Stimulated activated CD4-positive, alpha-beta T cell treated with anti-CD3 and anti-CD28 coated beads, Interleukin-15, amount 100 ng/mL, for 24 hours (primary cell): ENCODE measurements around the gene STK32C.
"Not testable (repeated sequence)": the region's sequence is repeated elsewhere in the genome, so short reads cannot be mapped to it uniquely, and the experiment has no call there.

ENCODE experiments used
- DNase-seq: peaks from one replicate; pipeline ENCODE4 v3.0.0-alpha.2; 2020

The STK32C gene

DNA sequence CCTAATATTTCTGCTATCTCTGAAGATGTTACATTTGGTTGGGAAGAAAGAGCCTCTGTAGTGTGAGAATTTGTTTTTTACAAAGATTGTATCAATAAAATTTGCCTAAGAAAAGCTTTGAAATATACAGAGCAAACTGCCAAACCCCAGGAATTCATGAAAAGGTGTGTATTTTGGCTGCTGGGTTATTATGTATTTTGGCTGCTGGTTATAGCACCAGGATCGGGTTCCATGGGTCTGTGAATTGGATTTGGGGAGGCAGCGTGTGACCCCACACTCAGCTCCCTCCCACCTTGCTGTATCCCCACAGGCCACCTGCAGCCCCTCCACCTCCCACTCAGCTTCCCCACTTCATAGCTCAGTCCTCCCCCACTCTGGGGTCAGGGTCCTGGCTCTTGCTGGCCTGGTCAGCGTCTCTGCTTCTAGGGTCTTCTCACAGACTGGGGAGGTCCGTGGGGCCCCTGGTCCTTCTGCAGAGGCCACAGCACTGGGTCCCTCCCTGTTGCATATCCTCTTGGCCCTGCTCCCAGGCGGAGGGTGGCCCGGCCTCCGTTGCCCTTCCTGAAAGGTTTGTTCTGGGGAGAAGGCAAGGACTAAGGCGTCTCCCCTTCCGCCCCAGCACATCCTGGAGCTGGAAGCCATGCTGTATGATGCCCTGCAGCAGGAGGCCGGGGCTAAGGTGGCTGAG, 145.0 kb downstream of the STK32C start:
- no peak for DNase-seq

DNA sequence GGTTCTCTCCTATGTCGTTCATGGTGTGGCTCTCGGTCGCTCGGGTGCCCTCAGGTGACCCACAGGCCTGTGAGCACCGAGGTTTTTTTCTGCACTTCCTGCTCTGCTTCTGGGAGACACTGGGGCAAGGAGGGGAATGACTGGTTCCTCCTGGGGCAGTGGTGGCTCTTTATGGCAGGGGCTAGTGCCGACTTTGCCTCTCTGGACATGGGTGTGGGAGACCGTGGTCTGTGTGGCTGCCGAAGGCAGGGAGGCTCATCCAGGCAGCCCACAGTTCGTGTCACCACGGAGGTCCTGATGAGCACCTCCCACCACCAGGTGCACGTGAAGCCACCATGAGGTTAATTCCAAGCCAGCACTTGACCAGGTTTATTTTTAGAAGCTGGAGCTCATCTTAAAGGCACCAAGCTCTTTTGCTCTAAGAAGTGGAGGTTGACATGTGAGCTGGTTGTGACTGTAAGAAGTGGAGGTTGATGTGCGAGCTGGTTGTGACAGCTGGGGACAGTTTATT, 145.7 kb downstream of the STK32C start:
- DNase-seq, result peak; percentile 29

DNA sequence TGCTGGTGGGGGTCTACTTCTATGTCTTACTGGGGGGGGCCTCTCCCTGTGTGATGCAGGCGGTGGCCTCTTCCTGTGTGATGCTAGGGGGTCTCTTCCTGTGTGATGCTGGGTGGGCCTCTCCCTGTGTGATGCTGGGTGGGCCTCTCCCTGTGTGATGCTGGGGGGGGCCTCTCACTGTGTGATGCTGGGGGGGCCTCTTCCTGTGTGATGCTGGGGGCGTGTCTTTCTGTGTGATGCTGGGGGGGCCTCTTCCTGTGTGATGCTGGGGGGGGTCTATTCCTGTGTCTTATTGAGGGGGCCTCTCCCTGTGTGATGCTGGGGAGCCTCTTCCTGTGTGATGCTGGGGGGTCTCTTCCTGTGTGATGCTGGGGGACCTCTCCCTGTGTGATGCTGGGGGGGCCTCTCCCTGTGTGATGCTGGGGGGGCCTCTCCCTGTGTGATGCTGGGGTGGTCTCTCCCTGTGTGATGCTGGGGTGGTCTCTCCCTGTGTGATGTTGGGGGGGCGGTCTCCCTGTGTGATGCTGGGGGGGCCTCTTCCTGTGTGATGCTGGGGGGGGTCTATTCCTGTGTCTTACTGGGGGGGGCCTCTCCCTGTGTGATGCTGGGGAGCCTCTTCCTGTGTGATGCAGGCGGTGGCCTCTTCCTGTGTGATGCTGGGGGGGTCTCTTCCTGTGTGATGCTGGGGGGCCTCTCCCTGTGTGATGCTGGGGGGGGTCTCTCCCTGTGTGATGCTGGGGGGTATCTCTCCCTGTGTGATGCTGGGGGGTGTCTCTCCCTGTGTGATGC, 146.7 kb downstream of the STK32C start:
- DNase-seq, result peak; percentile 23

DNA sequence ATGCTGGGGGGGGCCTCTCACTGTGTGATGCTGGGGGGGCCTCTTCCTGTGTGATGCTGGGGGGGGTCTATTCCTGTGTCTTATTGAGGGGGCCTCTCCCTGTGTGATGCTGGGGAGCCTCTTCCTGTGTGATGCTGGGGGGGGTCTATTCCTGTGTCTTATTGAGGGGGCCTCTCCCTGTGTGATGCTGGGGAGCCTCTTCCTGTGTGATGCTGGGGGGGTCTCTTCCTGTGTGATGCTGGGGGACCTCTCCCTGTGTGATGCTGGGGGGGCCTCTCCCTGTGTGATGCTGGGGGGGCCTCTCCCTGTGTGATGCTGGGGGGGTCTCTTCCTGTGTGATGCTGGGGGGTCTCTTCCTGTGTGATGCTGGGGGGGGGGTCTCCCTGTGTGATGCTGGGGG, 147.5 kb downstream of the STK32C start:
- not testable (repeated sequence) for DNase-seq

DNA sequence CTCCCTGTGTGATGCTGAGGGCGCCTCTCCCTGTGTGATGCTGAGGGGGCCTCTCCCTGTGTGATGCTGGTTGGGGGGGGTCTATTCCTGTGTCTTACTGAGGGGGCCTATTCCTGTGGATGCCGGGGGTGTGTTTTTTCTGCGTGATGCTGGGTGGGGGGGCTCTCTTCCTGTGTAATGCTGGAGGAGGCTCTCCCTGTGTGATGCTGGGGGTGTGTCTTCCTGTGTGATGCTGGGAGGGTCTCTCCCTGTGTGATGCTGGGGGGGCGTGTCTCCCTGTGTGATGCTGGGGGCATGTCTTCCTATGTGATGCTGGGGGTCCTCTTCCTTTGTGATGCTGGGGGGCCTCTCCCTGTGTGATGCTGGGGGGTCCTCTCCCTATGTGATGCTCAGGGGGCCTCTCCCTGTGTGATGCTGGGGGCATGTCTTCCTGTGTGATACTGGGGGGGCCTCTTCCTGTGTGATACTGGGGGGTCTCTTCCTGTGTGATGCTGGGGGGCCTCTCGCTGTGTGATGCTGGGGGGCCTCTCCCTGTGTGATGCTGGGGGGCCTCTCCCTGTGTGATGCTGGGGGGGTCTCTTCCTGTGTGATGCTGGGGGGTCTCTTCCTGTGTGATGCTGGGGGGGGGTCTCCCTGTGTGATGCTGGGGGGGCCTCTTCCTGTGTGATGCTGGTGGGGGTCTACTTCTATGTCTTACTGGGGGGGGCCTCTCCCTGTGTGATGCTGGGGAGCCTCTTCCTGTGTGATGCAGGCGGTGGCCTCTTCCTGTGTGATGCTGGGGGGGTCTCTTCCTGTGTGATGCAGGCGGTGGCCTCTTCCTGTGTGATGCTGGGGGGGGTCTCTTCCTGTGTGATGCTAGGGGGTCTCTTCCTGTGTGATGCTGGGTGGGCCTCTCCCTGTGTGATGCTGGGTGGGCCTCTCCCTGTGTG, 148.2 kb downstream of the STK32C start:
- peak; percentile 29 for DNase-seq

DNA sequence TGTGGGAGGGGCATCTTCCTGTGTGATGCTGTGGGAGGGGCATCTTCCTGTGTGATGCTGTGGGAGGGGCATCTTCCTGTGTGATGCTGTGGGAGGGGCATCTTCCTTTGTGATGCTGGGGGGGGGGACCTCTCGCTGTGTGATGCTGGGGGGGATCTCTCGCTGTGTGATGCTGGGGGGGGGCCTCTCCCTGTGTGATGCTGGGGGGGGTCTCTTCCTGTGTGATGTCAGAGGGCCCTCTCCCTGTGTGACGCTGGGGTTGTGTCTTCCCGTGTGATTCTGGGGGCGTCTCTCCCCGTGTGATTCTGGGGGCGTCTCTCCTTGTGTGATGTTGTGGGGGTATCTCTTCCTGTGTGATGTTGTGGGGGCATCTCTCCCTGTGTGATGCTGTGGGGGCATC, 148.9 kb downstream of the STK32C start:
- DNase-seq, result peak; percentile 16

DNA sequence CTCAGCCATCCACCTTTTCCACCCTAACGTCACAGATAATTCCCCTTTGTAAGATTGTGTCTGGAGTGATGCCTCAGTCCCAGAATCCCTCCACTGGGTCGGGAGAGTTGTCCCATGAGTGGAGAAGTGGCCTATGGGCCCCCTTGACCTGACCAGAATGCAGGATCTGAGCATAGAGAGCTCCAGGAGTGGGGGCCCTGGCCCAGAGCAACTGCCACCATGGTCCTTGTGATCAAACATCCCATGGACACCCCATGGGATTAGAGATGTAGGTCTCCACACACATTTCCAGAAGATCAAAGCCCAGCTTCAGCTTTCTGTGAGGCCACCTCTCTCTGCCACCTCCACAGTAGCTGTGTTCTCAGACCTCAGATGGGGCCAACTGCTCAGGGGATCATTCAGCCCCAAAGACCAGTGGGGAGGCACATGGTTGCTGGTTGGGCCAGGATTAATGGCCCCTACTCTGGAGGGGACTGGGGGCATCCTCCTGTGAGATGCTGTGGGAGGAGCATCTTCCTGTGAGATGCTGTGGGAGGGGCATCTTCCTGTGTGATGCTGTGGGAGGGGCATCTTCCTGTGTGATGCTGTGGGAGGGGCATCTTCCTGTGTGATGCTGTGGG, 149.5 kb downstream of the STK32C start:
- DNase-seq, result peak; percentile 20
